ENCODE data around the gene NECTIN1.

The NECTIN1 gene

DNA sequence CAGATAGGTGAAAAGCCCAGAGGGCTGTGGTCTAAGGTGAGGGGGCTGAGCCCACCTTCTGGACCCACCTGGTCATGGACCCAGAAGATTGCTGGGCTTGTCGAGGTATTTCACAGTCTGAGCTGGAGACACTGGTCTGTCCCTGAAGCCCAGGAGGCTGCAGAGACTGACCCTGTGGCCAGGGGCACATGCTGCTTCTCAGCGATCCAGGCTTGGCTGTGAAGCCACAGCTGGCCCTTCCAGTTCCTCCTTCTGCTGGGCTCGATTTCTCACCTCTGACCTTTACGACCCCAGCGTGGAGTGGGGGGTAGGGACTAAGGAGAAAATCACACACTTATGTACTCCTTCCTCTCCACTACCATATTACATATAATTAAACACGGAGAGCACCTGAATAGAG lies 88.5 kb downstream of the NECTIN1 start:
- no peak for DNase-seq (ENCODE audit: low read depth)
- TF ChIP-seq, protein P1, sequence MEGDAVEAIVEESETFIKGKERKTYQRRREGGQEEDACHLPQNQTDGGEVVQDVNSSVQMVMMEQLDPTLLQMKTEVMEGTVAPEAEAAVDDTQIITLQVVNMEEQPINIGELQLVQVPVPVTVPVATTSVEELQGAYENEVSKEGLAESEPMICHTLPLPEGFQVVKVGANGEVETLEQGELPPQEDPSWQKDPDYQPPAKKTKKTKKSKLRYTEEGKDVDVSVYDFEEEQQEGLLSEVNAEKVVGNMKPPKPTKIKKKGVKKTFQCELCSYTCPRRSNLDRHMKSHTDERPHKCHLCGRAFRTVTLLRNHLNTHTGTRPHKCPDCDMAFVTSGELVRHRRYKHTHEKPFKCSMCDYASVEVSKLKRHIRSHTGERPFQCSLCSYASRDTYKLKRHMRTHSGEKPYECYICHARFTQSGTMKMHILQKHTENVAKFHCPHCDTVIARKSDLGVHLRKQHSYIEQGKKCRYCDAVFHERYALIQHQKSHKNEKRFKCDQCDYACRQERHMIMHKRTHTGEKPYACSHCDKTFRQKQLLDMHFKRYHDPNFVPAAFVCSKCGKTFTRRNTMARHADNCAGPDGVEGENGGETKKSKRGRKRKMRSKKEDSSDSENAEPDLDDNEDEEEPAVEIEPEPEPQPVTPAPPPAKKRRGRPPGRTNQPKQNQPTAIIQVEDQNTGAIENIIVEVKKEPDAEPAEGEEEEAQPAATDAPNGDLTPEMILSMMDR (conservative IDR thresholded peaks at IDR 0.05; ENCODE audit: low read length): no peak
- no peak overlapping the region for H3K4me3 ChIP-seq (ENCODE audit: low read length)

DNA sequence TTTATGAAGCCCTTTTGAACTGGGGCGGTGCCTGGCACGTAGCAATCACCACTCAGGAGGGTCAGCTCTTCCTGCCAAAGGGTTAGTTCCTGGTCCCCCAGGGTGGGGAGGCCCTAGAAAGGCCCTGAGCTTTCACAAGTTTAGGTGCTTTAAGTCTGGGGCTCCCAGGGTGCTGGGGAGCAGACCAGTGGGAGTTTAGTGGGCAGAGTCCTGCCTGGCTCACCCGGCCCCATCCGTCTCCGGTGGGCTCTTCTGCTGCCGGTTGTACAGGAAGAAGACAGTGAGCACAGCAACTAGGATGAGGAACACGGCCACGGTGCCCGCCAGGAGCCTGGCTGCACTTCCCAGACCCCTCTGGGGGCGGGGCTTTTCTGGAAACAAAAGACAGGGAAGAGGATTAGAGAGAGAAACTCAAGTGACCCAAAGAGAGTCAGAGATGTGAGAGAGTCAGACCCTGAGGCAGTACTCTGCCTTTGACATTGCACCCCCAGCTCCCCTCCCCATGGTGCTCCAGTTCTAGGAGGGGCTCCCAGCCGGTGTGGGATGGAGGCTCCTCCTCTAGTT lies 89.3 kb downstream of the NECTIN1 start:
- TF ChIP-seq, protein P1 (conservative IDR thresholded peaks at IDR 0.05; ENCODE audit: low read length): no peak
- H3K4me3 ChIP-seq (ENCODE audit: low read length): no peak overlapping the region
- no peak for DNase-seq (ENCODE audit: low read depth)

DNA sequence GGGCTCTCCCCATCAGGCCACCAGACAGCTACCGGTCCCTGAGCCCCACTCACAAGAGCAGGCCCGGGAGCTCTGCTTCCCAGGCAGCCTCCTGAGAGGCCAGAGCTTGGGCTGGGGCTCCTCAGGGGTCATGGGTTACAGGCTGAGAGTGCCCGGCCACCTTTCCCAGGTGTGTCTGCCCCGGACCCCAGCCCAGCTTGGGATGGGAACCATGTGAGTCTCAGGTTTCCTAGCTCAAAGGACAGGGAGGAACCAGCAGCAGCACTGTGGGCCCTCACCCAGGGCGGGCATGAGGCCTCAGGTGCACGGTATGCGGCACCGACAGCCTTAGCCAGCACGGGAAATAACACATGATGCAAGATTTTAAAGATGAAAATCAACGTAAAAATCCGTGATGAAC lies 90.1 kb downstream of the NECTIN1 start:
- DNase-seq (ENCODE audit: low read depth): no peak

DNA sequence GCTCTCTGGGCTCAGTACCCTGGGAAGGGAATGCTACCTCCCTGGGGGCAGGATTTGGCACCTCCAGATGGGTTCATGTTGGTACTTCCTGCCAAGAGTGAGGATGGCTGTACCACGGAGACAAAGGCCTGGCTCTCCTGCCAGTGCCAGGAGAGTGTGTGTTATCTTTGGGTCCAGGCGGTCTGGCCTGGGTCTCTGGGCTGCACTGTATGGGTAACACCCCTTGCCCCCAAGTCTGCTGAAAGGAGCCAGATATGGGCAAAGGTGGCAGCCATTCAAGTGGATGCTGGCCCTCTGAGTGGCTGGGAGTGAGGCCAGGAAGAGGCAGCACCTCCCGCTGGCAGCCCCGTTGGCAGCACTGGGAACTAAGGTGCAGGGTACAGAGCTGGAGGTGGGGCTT lies 91.5 kb downstream of the NECTIN1 start:
- no peak for DNase-seq (ENCODE audit: low read depth)
- TF ChIP-seq, protein P1 (conservative IDR thresholded peaks at IDR 0.05; ENCODE audit: low read length): no peak
- H3K4me3 ChIP-seq (ENCODE audit: low read length): no peak overlapping the region

More for the DNA sequence above, 90.1 kb downstream of the NECTIN1 start:
- TF ChIP-seq, protein P1 (conservative IDR thresholded peaks at IDR 0.05; ENCODE audit: low read length): no peak
- no peak overlapping the region for H3K4me3 ChIP-seq (ENCODE audit: low read length)

DNA sequence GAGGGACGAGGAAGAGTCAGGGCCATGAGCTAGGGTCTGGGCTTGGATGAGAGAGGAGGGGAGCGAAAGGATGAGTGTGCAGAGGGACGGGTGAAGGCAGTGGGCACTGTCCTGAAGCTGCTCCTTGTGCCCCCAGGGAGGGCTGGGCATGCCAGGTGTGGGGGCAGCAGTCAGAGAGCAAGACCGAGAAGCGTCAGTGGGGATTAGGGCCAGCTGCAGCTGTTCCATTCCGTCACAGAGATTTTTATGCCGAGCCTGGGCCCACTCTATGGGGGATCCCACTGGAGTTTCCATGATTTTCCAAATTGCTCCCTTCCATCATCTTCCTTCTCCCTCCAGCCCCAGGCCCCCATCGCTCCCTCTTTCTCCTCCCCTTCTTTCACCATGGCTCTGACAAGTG lies 93.2 kb downstream of the NECTIN1 start:
- TF ChIP-seq, protein P1 (conservative IDR thresholded peaks at IDR 0.05; ENCODE audit: low read length): no peak
- DNase-seq (ENCODE audit: low read depth): no peak
- no peak overlapping the region for H3K4me3 ChIP-seq (ENCODE audit: low read length)

DNA sequence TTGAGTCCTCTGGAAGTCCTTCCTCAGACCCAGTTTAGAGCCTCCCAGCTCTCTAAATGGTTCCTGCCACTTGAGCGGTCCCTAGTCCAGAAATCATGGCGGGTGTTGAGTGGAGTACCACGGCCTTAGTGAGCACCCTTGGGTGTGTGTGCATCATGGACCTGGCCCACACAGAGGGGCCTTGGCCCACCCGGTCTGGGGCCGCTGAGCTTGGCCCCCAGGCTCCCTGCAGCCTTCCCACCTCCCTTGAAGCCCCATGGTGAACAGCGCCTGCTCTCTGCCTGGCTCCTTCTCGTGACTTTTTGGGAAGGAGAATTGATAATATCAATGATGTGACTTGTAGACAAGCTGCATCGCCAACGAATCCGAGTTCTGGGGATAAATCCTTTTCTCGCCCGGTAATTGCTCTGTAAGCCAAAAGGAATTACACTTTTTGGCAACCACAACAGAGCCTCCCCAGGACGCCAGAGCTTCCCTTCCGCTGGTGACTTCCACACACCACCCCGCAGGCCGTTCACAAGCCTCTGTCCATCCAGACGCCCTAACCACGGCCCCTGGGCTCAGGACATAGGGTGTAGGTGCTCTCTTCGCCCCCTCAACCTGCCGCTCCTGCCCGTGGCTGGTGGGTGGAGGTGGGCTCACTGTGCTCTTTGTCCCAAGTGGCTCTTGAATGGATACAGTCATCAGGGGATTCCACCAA lies 93.8 kb downstream of the NECTIN1 start:
- no peak for DNase-seq (ENCODE audit: low read depth)
- TF ChIP-seq, protein P1 (conservative IDR thresholded peaks at IDR 0.05; ENCODE audit: low read length): no peak
- H3K4me3 ChIP-seq (ENCODE audit: low read length): no peak overlapping the region

DNA sequence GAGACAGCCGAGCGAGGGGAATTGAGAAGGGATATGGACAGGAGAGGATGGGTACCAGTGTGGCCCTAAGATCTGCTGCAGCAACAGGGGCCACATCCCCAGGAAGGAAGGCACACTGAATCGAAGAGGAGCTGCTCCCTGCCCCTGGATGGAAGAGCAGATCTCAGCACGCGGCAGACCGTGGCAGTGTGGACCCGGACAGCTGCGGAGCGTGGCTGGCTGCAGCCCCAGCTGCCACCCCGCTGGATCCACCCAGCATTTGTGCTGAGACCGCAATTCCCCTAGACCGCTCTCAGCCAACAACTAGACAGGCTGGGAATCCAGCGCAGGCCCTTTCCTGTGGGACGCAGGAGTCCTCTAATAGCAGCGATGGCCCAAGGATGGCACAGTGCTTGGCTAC lies 94.7 kb downstream of the NECTIN1 start:
- no peak overlapping the region for H3K4me3 ChIP-seq (ENCODE audit: low read length)
- TF ChIP-seq, protein P1 (conservative IDR thresholded peaks at IDR 0.05; ENCODE audit: low read length): no peak
- DNase-seq (ENCODE audit: low read depth): no peak

All from AG10803 (cell line).